Liver (tissue), 9 donors: ENCODE measurements around the gene GCDH. TPM values are rescaled to one million over a fixed set of nuclear protein-coding genes. Genes with fewer than 3 reads are reported as not detected.
"Not testable (repeated sequence)": the region's sequence is repeated elsewhere in the genome, so short reads cannot be mapped to it uniquely, and the experiment has no call there.

ENCODE experiments used
- DNase-seq: peaks from one replicate; pipeline ENCODE4 v3.0.0-alpha.2; 2017; ENCODE audit warnings: low spot score
- H3K27ac ChIP-seq, 2 donors: one replicate each; pipeline ENCODE4 v1.7.0; 2013; ENCODE audit warnings: inconsistent platforms in 2 of 2, low read length in 2 of 2, control low read depth in 1 of 2, low read depth in 1 of 2, mild to moderate bottlenecking in 1 of 2
- H3K27me3 ChIP-seq, 4 donors: one replicate each; pipeline versions ENCODE4 v1.6.1 to v1.7.0; 2013; ENCODE audit warnings: low read length in 3 of 4, inconsistent platforms in 1 of 4, mild to moderate bottlenecking in 1 of 4, moderate library complexity in 1 of 4; ENCODE audit not compliant: control insufficient read depth in 4 of 4, insufficient read depth in 4 of 4
- H3K36me3 ChIP-seq, 4 donors: one replicate each; pipeline versions ENCODE4 v1.6.1 to v1.7.0; 2013; ENCODE audit warnings: low read length in 3 of 4, mild to moderate bottlenecking in 3 of 4, low read depth in 1 of 4, moderate library complexity in 1 of 4; ENCODE audit not compliant: control insufficient read depth in 4 of 4, insufficient read depth in 3 of 4
- H3K4me1 ChIP-seq, 4 donors: one replicate each; pipeline versions ENCODE4 v1.6.1 to v1.7.0; 2013; ENCODE audit warnings: low read length in 3 of 4, mild to moderate bottlenecking in 3 of 4, moderate library complexity in 1 of 4; ENCODE audit not compliant: control insufficient read depth in 4 of 4, insufficient read depth in 4 of 4
- H3K4me3 ChIP-seq, 3 donors: one replicate each; pipeline versions ENCODE4 v1.6.1 to v1.7.0; 2013; ENCODE audit warnings: low read length in 3 of 3, control low read depth in 1 of 3, low read depth in 1 of 3, mild to moderate bottlenecking in 1 of 3
- H3K9ac ChIP-seq, 2 donors: one replicate each; pipeline ENCODE4 v1.7.0; 2013; ENCODE audit warnings: low read length in 2 of 2, mild to moderate bottlenecking in 2 of 2, moderate library complexity in 2 of 2, control low read depth in 1 of 2, low read depth in 1 of 2
- H3K9me3 ChIP-seq, 4 donors: one replicate each; pipeline versions ENCODE4 v1.6.1 to v1.7.0; 2013; ENCODE audit warnings: low read length in 3 of 4; ENCODE audit not compliant: control insufficient read depth in 4 of 4
- EGR1 ChIP-seq, 2 donors: IDR thresholded peaks; 2 replicates each; pipeline ENCODE4 v1.6.1; 2016 to 2018; ENCODE audit warnings: antibody characterized with exemption in 2 of 2, low read depth in 2 of 2
- FOXA1 ChIP-seq: IDR thresholded peaks from 2 replicates; pipeline ENCODE4 v1.6.1; 2016; ENCODE audit warnings: antibody characterized with exemption
- FOXA2 ChIP-seq: IDR thresholded peaks from 2 replicates; pipeline ENCODE4 v1.6.1; 2016; ENCODE audit warnings: antibody characterized with exemption
- GABPA ChIP-seq, 2 donors: IDR thresholded peaks in 1 of 2; conservative IDR thresholded peaks in 1 of 2; 2 replicates each; pipeline ENCODE4 v1.6.1; 2016; ENCODE audit warnings: antibody characterized with exemption in 2 of 2, mild to moderate bottlenecking in 1 of 2, moderate library complexity in 1 of 2
- HNF4A ChIP-seq, 2 donors: conservative IDR thresholded peaks; 2 replicates each; pipeline ENCODE4 v1.6.1; 2016; ENCODE audit warnings: antibody characterized with exemption in 2 of 2, mild to moderate bottlenecking in 2 of 2
- HNF4G ChIP-seq: IDR thresholded peaks from 2 replicates; pipeline ENCODE4 v1.6.1; 2016; ENCODE audit warnings: antibody characterized with exemption
- JUND ChIP-seq, 2 donors: IDR thresholded peaks; 2 replicates each; pipeline ENCODE4 v1.6.1; 2016; ENCODE audit warnings: antibody characterized with exemption in 2 of 2
- NR2F2 ChIP-seq: IDR thresholded peaks from 2 replicates; pipeline ENCODE4 v1.6.1; 2016; ENCODE audit warnings: antibody characterized with exemption
- RAD21 ChIP-seq, 2 donors: IDR thresholded peaks; 2 replicates each; pipeline ENCODE4 v1.6.1; 2016; ENCODE audit warnings: antibody characterized with exemption in 2 of 2, mild to moderate bottlenecking in 2 of 2
- RXRA ChIP-seq, 2 donors: IDR thresholded peaks; 2 replicates each; pipeline ENCODE4 v1.6.1; 2017 to 2018; ENCODE audit warnings: antibody characterized with exemption in 2 of 2, mild to moderate bottlenecking in 1 of 2
- SP1 ChIP-seq: IDR thresholded peaks from 2 replicates; pipeline ENCODE4 v1.6.1; 2018; ENCODE audit warnings: antibody characterized with exemption, mild to moderate bottlenecking
- TAF1 ChIP-seq: conservative IDR thresholded peaks from 2 replicates; pipeline ENCODE4 v1.6.1; 2016; ENCODE audit warnings: antibody characterized with exemption, mild to moderate bottlenecking
- YY1 ChIP-seq: IDR thresholded peaks from 2 replicates; pipeline ENCODE4 v1.6.1; 2016; ENCODE audit warnings: antibody characterized with exemption, mild to moderate bottlenecking
- WGBS: extraction: QIAGEN DNeasy Blood & Tissue Kit; methylation state at CpG from one replicate; pipeline ENCODE4 v1.1.7; 2013; 5-methylcytosine and 5-hydroxymethylcytosine counted together
- polyA plus RNA-seq, 2 donors: library from polyadenylated mRNA; stranded (reverse) in 1 of 2; unstranded in 1 of 2; fragments of 200-250 nt in 1 of 2; fragments of >200 nt in 1 of 2; fragmentation: Nextera tagmentation in 1 of 2; extraction: Ambion mirVana in 1 of 2; gene quantifications; one replicate each; pipeline versions ENCODE4 v1.2.1 to v1.2.3, GENCODE V29; 2013 to 2015
- total RNA-seq, 2 donors: library from RNA; depleted of rRNA; stranded (reverse); fragments of >200 nt; gene quantifications; one replicate each; pipeline ENCODE4 v1.2.3, GENCODE V29; 2014
- TF ChIP-seq, protein P1 (sequence below): IDR thresholded peaks from 2 replicates; pipeline ENCODE4 v1.6.1; 2016; ENCODE audit warnings: antibody characterized with exemption, mild to moderate bottlenecking
- TF ChIP-seq, protein P2 (sequence below): fragments of 150-350 bp; IDR thresholded peaks from 2 replicates; pipeline ENCODE4 v1.5.1; 2017; ENCODE audit warnings: improper control_type of control experiment, low read depth, low read length; ENCODE audit not compliant: missing input control
- TF ChIP-seq, protein P3 (sequence below): IDR thresholded peaks from 2 replicates; pipeline ENCODE4 v1.6.1; 2016; ENCODE audit warnings: antibody characterized with exemption
- TF ChIP-seq, protein P4 (sequence below): IDR thresholded peaks from 2 replicates; pipeline ENCODE4 v1.6.1; 2016; ENCODE audit warnings: antibody characterized with exemption
- TF ChIP-seq, protein P5 (sequence below): IDR thresholded peaks from 2 replicates; pipeline ENCODE4 v1.6.1; 2016; ENCODE audit warnings: antibody characterized with exemption
- donor health status: healthy.
- donor health status: healthy.
- donor health status: healthy.
- donor health status: healthy.
- donor health status: healthy.

The GCDH gene
- total and polyA plus RNA-seq, 4 donors = 65.8 to 118 (median 78.1) TPM

DNA sequence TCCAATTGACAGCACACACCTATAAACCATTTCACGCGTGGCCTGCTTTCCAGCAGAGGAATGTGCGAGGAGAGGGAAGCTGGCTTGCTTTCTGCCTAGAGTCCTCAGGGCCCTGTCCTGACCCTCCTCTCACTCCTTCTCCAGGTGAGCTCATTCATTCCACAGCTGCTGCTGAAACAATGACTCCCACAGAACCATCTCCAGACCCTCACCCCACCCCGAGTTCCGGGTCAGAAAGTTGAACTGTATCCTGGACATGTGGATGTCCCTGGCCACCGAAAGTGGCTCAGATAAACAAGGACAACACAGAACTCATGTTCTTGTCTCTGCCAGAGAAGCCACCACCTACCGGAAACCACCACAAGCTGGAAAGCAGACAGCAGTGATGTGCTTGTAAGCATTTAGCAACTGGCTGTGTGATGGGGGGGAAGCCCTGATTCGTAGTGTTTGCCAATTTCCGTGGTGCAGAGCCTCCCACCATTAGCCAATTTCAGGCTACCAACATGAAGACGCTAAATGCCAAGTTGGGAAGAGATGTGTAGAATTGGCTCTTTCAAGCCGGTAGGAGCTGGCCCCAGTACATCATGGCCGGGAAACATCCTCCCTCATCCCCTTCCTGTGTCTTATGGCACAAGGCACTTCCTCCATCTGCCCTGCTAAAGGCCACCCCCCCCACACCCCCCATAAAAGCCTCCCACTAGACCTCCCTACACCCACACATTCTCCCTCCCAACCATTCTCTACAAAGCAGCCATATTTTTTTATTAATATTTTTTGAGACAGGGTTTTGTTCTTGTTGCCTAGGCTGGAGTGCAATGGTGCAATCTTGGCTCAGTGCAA, 23.1 kb downstream of the GCDH start:
- H3K4me1 ChIP-seq = peaks cover 0 to 9% (median 9%) of the 10 kb centered on the region in 4 donors
- H3K9ac ChIP-seq = no peak overlapping the region

DNA sequence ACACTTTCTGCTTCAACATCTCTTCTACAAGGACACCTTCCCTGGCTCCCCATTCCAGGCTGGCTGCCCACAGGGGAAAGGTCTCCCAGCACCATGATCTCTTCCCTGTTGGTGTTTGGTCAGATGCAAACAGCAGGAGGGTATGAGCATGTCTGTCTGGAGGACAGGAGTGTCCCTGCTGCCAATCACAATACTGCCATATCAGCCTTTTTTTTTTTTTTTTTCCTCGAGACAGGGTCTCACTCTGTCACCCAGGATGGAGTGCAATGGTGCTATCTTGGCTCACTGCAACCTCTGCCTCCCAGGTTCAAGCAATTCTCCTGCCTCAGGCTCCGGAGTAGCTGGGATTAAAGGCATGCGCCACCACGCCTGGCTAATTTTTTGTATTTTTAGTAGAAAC, 24.9 kb downstream of the GCDH start:
- WGBS = 88% methylated on average over 4 of the region's 4 CpGs
- H3K36me3 ChIP-seq, H3K4me1 ChIP-seq, DNase-seq, H3K27ac ChIP-seq, H3K4me3 ChIP-seq, H3K9ac ChIP-seq, H3K9me3 ChIP-seq, H3K27me3 ChIP-seq: not testable (repeated sequence)

More for the DNA sequence above, 23.1 kb downstream of the GCDH start:
- TF ChIP-seq SP1 (peak; percentile 11), RXRA (IDR thresholded peaks at IDR 0.05) (no peak)
- Histone ChIP-seq H3K4me3 (no peak overlapping the region), H3K27me3 (no peaks in the 10 kb centered on the region), H3K36me3 (no peaks in the 10 kb centered on the region), H3K27ac (no peak overlapping the region), H3K9me3 (no peaks in the 10 kb centered on the region)
- no peak for DNase-seq
- 66% methylated on average over 12 of the region's 12 CpGs for WGBS

DNA sequence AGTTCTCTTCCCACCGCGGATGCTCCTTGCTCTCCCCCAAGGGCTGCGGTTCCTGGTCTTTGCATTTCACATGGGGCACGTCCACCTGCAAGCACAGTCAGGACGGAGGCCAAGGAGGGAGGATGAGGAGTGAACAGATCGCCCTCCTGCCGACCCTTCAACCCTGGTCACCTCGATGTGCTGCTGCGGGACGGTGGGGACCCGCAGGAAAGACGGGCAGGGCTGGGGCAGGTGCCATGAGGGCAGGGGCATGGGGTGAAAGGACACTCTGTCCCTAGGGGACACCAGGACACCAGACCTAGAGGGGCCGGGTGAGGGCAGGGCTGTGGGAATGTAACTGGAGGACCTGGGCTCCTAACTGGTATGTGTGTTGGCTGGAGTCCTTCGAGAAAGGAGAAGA, 27.3 kb downstream of the GCDH start:
- Histone ChIP-seq H3K9me3 (no peaks in the 10 kb centered on the region), H3K36me3 (peaks cover 5 to 11% (median 7%) of the 10 kb centered on the region in 4 donors), H3K27ac (no peak overlapping the region), H3K4me1 (peaks cover 0 to 6% (median 4%) of the 10 kb centered on the region in 4 donors), H3K4me3 (no peak overlapping the region), H3K9ac (no peak overlapping the region), H3K27me3 (no peaks in the 10 kb centered on the region)
- 96% methylated on average over 14 of the region's 14 CpGs for WGBS
- DNase-seq = no peak
- TF ChIP-seq RAD21 (IDR thresholded peaks at IDR 0.05) (no peak), TAF1 (no peak), NR2F2 (no peak), SP1 (no peak), FOXA2 (no peak), HNF4G (no peak), EGR1 (IDR thresholded peaks at IDR 0.05; ENCODE audit: low read depth in 2 of 2) (no peak), GABPA (IDR thresholded peaks at IDR 0.05 in 1 of 2, conservative IDR thresholded peaks at IDR 0.05 in 1 of 2) (no peak), JUND (IDR thresholded peaks at IDR 0.05) (no peak), RXRA (IDR thresholded peaks at IDR 0.05) (no peak), HNF4A (conservative IDR thresholded peaks at IDR 0.05) (no peak), FOXA1 (no peak), YY1 (no peak)
- TF ChIP-seq, protein P1, sequence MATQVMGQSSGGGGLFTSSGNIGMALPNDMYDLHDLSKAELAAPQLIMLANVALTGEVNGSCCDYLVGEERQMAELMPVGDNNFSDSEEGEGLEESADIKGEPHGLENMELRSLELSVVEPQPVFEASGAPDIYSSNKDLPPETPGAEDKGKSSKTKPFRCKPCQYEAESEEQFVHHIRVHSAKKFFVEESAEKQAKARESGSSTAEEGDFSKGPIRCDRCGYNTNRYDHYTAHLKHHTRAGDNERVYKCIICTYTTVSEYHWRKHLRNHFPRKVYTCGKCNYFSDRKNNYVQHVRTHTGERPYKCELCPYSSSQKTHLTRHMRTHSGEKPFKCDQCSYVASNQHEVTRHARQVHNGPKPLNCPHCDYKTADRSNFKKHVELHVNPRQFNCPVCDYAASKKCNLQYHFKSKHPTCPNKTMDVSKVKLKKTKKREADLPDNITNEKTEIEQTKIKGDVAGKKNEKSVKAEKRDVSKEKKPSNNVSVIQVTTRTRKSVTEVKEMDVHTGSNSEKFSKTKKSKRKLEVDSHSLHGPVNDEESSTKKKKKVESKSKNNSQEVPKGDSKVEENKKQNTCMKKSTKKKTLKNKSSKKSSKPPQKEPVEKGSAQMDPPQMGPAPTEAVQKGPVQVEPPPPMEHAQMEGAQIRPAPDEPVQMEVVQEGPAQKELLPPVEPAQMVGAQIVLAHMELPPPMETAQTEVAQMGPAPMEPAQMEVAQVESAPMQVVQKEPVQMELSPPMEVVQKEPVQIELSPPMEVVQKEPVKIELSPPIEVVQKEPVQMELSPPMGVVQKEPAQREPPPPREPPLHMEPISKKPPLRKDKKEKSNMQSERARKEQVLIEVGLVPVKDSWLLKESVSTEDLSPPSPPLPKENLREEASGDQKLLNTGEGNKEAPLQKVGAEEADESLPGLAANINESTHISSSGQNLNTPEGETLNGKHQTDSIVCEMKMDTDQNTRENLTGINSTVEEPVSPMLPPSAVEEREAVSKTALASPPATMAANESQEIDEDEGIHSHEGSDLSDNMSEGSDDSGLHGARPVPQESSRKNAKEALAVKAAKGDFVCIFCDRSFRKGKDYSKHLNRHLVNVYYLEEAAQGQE = no peak
- TF ChIP-seq, protein P2, sequence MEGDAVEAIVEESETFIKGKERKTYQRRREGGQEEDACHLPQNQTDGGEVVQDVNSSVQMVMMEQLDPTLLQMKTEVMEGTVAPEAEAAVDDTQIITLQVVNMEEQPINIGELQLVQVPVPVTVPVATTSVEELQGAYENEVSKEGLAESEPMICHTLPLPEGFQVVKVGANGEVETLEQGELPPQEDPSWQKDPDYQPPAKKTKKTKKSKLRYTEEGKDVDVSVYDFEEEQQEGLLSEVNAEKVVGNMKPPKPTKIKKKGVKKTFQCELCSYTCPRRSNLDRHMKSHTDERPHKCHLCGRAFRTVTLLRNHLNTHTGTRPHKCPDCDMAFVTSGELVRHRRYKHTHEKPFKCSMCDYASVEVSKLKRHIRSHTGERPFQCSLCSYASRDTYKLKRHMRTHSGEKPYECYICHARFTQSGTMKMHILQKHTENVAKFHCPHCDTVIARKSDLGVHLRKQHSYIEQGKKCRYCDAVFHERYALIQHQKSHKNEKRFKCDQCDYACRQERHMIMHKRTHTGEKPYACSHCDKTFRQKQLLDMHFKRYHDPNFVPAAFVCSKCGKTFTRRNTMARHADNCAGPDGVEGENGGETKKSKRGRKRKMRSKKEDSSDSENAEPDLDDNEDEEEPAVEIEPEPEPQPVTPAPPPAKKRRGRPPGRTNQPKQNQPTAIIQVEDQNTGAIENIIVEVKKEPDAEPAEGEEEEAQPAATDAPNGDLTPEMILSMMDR = no peak
- TF ChIP-seq, protein P3, sequence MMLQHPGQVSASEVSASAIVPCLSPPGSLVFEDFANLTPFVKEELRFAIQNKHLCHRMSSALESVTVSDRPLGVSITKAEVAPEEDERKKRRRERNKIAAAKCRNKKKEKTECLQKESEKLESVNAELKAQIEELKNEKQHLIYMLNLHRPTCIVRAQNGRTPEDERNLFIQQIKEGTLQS = no peak
- TF ChIP-seq, protein P4, sequence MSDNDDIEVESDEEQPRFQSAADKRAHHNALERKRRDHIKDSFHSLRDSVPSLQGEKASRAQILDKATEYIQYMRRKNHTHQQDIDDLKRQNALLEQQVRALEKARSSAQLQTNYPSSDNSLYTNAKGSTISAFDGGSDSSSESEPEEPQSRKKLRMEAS = no peak
- TF ChIP-seq, protein P5, sequence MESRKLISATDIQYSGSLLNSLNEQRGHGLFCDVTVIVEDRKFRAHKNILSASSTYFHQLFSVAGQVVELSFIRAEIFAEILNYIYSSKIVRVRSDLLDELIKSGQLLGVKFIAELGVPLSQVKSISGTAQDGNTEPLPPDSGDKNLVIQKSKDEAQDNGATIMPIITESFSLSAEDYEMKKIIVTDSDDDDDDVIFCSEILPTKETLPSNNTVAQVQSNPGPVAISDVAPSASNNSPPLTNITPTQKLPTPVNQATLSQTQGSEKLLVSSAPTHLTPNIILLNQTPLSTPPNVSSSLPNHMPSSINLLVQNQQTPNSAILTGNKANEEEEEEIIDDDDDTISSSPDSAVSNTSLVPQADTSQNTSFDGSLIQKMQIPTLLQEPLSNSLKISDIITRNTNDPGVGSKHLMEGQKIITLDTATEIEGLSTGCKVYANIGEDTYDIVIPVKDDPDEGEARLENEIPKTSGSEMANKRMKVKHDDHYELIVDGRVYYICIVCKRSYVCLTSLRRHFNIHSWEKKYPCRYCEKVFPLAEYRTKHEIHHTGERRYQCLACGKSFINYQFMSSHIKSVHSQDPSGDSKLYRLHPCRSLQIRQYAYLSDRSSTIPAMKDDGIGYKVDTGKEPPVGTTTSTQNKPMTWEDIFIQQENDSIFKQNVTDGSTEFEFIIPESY = no peak
